ENCODE results near the gene VIPAS39. TPM values are rescaled to one million over a fixed set of nuclear protein-coding genes. Genes with fewer than 3 reads are reported as not detected.

VIPAS39 gene
- total RNA-seq, 1 experiment from 2014 or later, result 16.8 TPM

DNA sequence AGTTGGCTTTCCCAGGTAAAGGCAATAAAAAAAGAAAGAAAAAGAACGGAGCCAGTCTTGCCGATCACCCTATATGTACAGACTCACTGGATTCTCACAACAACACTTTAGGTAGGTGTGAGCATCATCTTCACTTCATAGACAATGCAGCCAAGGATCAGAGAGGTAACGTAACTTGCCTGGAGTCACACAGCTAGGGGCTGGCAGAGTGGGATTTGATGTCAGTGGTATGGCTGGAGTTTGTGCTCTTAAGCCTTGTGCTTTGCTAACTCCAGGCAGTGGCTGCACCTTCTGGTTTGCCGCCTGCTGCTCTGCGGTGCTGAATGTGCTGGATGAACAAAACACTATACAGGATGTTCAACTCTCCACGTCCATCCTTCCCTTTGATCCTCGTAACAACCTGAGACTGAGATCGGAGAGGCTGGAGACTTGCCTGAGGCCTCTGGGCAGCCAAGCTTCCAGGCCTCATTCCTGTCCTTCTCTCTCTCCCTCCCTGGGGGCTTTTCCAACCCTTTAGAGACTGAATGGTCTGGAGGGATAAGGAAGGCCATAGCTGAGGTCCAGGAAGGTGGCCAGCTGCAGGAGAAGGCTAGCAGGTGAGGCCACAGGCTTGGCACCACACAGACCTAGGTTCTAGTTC lies 33.1 kb upstream of the VIPAS39 start (continued):
- TF ChIP-seq, protein P1, sequence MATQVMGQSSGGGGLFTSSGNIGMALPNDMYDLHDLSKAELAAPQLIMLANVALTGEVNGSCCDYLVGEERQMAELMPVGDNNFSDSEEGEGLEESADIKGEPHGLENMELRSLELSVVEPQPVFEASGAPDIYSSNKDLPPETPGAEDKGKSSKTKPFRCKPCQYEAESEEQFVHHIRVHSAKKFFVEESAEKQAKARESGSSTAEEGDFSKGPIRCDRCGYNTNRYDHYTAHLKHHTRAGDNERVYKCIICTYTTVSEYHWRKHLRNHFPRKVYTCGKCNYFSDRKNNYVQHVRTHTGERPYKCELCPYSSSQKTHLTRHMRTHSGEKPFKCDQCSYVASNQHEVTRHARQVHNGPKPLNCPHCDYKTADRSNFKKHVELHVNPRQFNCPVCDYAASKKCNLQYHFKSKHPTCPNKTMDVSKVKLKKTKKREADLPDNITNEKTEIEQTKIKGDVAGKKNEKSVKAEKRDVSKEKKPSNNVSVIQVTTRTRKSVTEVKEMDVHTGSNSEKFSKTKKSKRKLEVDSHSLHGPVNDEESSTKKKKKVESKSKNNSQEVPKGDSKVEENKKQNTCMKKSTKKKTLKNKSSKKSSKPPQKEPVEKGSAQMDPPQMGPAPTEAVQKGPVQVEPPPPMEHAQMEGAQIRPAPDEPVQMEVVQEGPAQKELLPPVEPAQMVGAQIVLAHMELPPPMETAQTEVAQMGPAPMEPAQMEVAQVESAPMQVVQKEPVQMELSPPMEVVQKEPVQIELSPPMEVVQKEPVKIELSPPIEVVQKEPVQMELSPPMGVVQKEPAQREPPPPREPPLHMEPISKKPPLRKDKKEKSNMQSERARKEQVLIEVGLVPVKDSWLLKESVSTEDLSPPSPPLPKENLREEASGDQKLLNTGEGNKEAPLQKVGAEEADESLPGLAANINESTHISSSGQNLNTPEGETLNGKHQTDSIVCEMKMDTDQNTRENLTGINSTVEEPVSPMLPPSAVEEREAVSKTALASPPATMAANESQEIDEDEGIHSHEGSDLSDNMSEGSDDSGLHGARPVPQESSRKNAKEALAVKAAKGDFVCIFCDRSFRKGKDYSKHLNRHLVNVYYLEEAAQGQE (IDR thresholded peaks at IDR 0.05; ENCODE audit: low read depth), result no peak
- TF ChIP-seq EZH2phosphoT487 (IDR thresholded peaks at IDR 0.05; ENCODE audit: borderline replicate concordance) (no peak), EZH2 (IDR thresholded peaks at IDR 0.05) (no peak)
- TF ChIP-seq, protein P2, sequence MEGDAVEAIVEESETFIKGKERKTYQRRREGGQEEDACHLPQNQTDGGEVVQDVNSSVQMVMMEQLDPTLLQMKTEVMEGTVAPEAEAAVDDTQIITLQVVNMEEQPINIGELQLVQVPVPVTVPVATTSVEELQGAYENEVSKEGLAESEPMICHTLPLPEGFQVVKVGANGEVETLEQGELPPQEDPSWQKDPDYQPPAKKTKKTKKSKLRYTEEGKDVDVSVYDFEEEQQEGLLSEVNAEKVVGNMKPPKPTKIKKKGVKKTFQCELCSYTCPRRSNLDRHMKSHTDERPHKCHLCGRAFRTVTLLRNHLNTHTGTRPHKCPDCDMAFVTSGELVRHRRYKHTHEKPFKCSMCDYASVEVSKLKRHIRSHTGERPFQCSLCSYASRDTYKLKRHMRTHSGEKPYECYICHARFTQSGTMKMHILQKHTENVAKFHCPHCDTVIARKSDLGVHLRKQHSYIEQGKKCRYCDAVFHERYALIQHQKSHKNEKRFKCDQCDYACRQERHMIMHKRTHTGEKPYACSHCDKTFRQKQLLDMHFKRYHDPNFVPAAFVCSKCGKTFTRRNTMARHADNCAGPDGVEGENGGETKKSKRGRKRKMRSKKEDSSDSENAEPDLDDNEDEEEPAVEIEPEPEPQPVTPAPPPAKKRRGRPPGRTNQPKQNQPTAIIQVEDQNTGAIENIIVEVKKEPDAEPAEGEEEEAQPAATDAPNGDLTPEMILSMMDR (IDR thresholded peaks at IDR 0.05 in 2 of 3, conservative IDR thresholded peaks at IDR 0.05 in 1 of 3; ENCODE audit: borderline replicate concordance in 1 of 3, insufficient read depth in 1 of 3, low read depth in 2 of 3, low read length in 2 of 3), result no peak
- TF ChIP-seq, protein P3, sequence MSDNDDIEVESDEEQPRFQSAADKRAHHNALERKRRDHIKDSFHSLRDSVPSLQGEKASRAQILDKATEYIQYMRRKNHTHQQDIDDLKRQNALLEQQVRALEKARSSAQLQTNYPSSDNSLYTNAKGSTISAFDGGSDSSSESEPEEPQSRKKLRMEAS (IDR thresholded peaks at IDR 0.05), result no peak

DNA sequence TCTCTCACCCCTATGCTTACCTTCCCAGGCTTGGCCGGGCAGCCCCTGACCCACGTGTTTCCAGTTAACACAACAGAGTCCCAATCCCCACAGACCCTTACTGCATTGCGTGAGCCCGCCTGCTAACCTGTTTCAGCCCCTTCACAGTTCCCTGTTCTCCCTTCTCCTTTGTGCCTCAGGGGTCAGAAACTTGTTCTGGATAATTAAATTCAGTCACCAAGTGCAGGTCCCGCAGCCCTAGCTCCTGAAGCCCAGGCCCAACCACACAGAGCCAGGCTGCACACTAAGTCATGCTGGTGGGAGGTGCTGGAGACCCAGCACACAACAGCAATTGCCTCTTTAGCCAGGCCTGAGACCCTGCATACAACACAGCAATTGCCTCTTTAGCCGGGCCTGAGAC lies 31.6 kb upstream of the VIPAS39 start:
- Histone ChIP-seq H3K4me1 (ENCODE audit: control insufficient read depth in 1 of 2, insufficient read depth in 2 of 2, low read length in 2 of 2) (no peaks in the 10 kb centered on the region), H3K27me3 (ENCODE audit: insufficient read depth, low read length) (no peaks in the 10 kb centered on the region), H3K9me2 (ENCODE audit: insufficient read depth) (no peaks in the 10 kb centered on the region), H3K27ac (ENCODE audit: low read depth, low read length) (no peak overlapping the region), H2AFZ (ENCODE audit: low read depth, low read length, poor library complexity, severe bottlenecking) (no peak overlapping the region), H3K9me3 (ENCODE audit: control insufficient read depth in 1 of 2, insufficient read depth in 1 of 2, low read depth in 1 of 2, low read length in 2 of 2) (no peaks in the 10 kb centered on the region), H3K9ac (ENCODE audit: low read length) (no peak overlapping the region), H3K36me3 (ENCODE audit: control insufficient read depth in 1 of 2, insufficient read depth in 2 of 2, low read length in 2 of 2) (no peaks in the 10 kb centered on the region), H4K20me1 (ENCODE audit: insufficient read depth) (no peaks in the 10 kb centered on the region), H3K79me2 (ENCODE audit: insufficient read depth, low read length) (no peaks in the 10 kb centered on the region), H3K4me3 (replicated peaks in 1 of 2; ENCODE audit: low read depth in 1 of 2, low read length in 2 of 2) (no peak overlapping the region), H3K4me2 (ENCODE audit: low read length) (no peak overlapping the region)
- RAD21 ChIA-PET (ENCODE audit: low non-redundant PET in 1 of 2, low total read pairs in 2 of 2, uncharacterized antibody in 2 of 2, unreplicated experiment in 2 of 2), result no interaction called here
- no TSS peak for BruUV-seq (replicated peaks)
- TF ChIP-seq JUND (IDR thresholded peaks at IDR 0.05), result no peak
- TF ChIP-seq CBX3 (IDR thresholded peaks at IDR 0.05; ENCODE audit: low read depth), result no peak
- TF ChIP-seq, protein P2 (IDR thresholded peaks at IDR 0.05 in 2 of 3, conservative IDR thresholded peaks at IDR 0.05 in 1 of 3; ENCODE audit: borderline replicate concordance in 1 of 3, insufficient read depth in 1 of 3, low read depth in 2 of 3, low read length in 2 of 3), result no peak
- no peak for TF ChIP-seq SRF (IDR thresholded peaks at IDR 0.05; ENCODE audit: low read depth)
- TF ChIP-seq, protein P1 (IDR thresholded peaks at IDR 0.05; ENCODE audit: low read depth), result no peak
- TF ChIP-seq SP1 (IDR thresholded peaks at IDR 0.05; ENCODE audit: low read depth), result no peak
- no peak for TF ChIP-seq ELF1 (IDR thresholded peaks at IDR 0.05; ENCODE audit: borderline replicate concordance, low read depth)
- DNase-seq (ENCODE audit: low read depth, low spot score) (no peak), ATAC-seq (no peak)
- CTCF ChIA-PET, result no interaction called here
- POLR2A ChIA-PET, result no interaction called here
- intact Hi-C loops (cut with micrococcal nuclease), result no loop called here
